HCT116 (cell line): ENCODE data around the gene DIP2A.

Experiments used
- CEBPB ChIP-seq: IDR thresholded peaks from 2 replicates; pipeline ENCODE4 v1.6.1; 2012; ENCODE audit warnings: low read depth
- POLR2A ChIP-seq: IDR thresholded peaks from 2 replicates; pipeline ENCODE4 v1.7.0; 2011; ENCODE audit warnings: borderline replicate concordance; ENCODE audit not compliant: insufficient read depth, insufficient read length; ENCODE audit errors: extremely low read depth
- TF ChIP-seq, protein P1 (sequence below): IDR thresholded peaks from 2 replicates; pipeline ENCODE4 v1.6.1; 2012; ENCODE audit warnings: low read depth
- TF ChIP-seq, protein P2 (sequence below), 3 experiments: fragments of 200-600 bp in 1 of 3; sonication (generic) in 1 of 3; IDR thresholded peaks in 2 of 3; conservative IDR thresholded peaks in 1 of 3; 2 replicates each; pipeline ENCODE4 v1.5.1; 2012 to 2017; ENCODE audit warnings: low read depth in 2 of 3, low read length in 2 of 3, antibody characterized with exemption in 1 of 3, borderline replicate concordance in 1 of 3, control low read depth in 1 of 3, mild to moderate bottlenecking in 1 of 3, mixed read lengths in 1 of 3, mixed run types in 1 of 3, moderate library complexity in 1 of 3; ENCODE audit not compliant: insufficient read depth in 1 of 3

DNA sequence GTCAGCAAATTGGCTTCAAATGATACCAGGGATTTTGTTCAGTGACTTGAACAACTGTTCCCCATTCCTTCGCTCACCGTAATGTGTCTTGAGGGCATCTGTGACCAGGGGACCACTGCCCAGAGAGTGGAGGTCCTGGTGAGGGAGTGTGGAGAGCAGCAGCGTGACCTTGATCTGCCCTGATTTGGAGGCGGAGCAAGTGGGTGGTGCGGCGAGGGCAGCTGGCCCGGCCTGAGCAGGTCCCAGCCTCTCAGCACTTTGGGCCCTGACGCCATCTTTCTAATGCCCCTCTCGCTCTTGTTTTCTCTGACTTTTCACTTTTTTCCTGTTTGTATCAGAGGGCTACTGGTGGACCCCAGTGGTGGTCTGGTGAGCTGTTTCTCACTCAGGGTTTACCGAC, 31.1 kb downstream of the DIP2A start:
- TF ChIP-seq, protein P1, sequence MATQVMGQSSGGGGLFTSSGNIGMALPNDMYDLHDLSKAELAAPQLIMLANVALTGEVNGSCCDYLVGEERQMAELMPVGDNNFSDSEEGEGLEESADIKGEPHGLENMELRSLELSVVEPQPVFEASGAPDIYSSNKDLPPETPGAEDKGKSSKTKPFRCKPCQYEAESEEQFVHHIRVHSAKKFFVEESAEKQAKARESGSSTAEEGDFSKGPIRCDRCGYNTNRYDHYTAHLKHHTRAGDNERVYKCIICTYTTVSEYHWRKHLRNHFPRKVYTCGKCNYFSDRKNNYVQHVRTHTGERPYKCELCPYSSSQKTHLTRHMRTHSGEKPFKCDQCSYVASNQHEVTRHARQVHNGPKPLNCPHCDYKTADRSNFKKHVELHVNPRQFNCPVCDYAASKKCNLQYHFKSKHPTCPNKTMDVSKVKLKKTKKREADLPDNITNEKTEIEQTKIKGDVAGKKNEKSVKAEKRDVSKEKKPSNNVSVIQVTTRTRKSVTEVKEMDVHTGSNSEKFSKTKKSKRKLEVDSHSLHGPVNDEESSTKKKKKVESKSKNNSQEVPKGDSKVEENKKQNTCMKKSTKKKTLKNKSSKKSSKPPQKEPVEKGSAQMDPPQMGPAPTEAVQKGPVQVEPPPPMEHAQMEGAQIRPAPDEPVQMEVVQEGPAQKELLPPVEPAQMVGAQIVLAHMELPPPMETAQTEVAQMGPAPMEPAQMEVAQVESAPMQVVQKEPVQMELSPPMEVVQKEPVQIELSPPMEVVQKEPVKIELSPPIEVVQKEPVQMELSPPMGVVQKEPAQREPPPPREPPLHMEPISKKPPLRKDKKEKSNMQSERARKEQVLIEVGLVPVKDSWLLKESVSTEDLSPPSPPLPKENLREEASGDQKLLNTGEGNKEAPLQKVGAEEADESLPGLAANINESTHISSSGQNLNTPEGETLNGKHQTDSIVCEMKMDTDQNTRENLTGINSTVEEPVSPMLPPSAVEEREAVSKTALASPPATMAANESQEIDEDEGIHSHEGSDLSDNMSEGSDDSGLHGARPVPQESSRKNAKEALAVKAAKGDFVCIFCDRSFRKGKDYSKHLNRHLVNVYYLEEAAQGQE: no peak
- TF ChIP-seq, protein P2, sequence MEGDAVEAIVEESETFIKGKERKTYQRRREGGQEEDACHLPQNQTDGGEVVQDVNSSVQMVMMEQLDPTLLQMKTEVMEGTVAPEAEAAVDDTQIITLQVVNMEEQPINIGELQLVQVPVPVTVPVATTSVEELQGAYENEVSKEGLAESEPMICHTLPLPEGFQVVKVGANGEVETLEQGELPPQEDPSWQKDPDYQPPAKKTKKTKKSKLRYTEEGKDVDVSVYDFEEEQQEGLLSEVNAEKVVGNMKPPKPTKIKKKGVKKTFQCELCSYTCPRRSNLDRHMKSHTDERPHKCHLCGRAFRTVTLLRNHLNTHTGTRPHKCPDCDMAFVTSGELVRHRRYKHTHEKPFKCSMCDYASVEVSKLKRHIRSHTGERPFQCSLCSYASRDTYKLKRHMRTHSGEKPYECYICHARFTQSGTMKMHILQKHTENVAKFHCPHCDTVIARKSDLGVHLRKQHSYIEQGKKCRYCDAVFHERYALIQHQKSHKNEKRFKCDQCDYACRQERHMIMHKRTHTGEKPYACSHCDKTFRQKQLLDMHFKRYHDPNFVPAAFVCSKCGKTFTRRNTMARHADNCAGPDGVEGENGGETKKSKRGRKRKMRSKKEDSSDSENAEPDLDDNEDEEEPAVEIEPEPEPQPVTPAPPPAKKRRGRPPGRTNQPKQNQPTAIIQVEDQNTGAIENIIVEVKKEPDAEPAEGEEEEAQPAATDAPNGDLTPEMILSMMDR (IDR thresholded peaks at IDR 0.05 in 2 of 3, conservative IDR thresholded peaks at IDR 0.05 in 1 of 3; ENCODE audit: borderline replicate concordance in 1 of 3, insufficient read depth in 1 of 3, low read depth in 2 of 3, low read length in 2 of 3): no peak
- no peak for TF ChIP-seq CEBPB
- no peak for TF ChIP-seq POLR2A
